Measurements from ENCODE around the gene GFAP. TPM values are rescaled to one million over a fixed set of nuclear protein-coding genes. Genes with fewer than 3 reads are reported as not detected.
A peak's percentile ranks its signal among the peaks of the same experiment; 100 is the strongest.

Gene GFAP
- total RNA-seq, 4 donors from 2014 or later = not detected

GRCh38 chr17:44905006-44906000, 10.0 kb downstream of the GFAP start:
- 74 to 79% methylated on average over 7 to 8 of the region's 9 CpGs for WGBS, 2 donors
- no peaks in the 10 kb centered on the region for H3K27me3 ChIP-seq
- H3K9me3 ChIP-seq = no peaks in the 10 kb centered on the region
- no peak for TF ChIP-seq POLR2A (IDR thresholded peaks at IDR 0.05)
- no peak for TF ChIP-seq CTCF (IDR thresholded peaks at IDR 0.05)
- H3K27ac ChIP-seq = no peak overlapping the region
- peaks cover 4 to 13% (median 6%) of the 10 kb centered on the region in 3 donors for H3K4me1 ChIP-seq
- H3K4me3 ChIP-seq = no peak overlapping the region
- no peak for DNase-seq
- intact Hi-C loops (cut with DNase I) = no loop called here
- no peaks in the 10 kb centered on the region for H3K36me3 ChIP-seq

- no peak for TF ChIP-seq POLR2A (IDR thresholded peaks at IDR 0.05)
- TF ChIP-seq CTCF (IDR thresholded peaks at IDR 0.05) = no peak
- Histone ChIP-seq H3K36me3 (no peaks in the 10 kb centered on the region), H3K27ac (no peak overlapping the region), H3K4me1 (peaks cover 10 to 21% (median 12%) of the 10 kb centered on the region in 3 donors), H3K4me3 (no peak overlapping the region), H3K9me3 (no peaks in the 10 kb centered on the region), H3K27me3 (no peaks in the 10 kb centered on the region)
- intact Hi-C loops (cut with DNase I) = no loop called here
- 82 to 95% methylated on average over 15 to 20 of the region's 35 CpGs for WGBS, 2 donors
- no peak for DNase-seq
Observed at GRCh38 chr17:44904001-44904984, 11.0 kb downstream of the GFAP start.

- WGBS, 2 donors = 63 to 75% methylated on average over 5 to 7 of the region's 8 CpGs
- Histone ChIP-seq H3K36me3 (no peaks in the 10 kb centered on the region), H3K27me3 (no peaks in the 10 kb centered on the region), H3K27ac (peak overlapping the region in 1 of 4 donors; percentile 16), H3K4me3 (no peak overlapping the region), H3K4me1 (peaks cover 14 to 28% (median 15%) of the 10 kb centered on the region in 3 donors), H3K9me3 (no peaks in the 10 kb centered on the region)
- intact Hi-C loops (cut with DNase I) = no loop called here
- no peak for TF ChIP-seq CTCF (IDR thresholded peaks at IDR 0.05)
- no peak for TF ChIP-seq POLR2A (IDR thresholded peaks at IDR 0.05)
- DNase-seq = no peak
Observed at GRCh38 chr17:44903012-44903685, 12.2 kb downstream of the GFAP start.

- intact Hi-C loops (cut with DNase I) = no loop called here
- no peak overlapping the region for H3K27ac ChIP-seq
- H3K4me1 ChIP-seq = peaks cover 20 to 37% (median 24%) of the 10 kb centered on the region in 3 donors
- H3K9me3 ChIP-seq = no peaks in the 10 kb centered on the region
- H3K4me3 ChIP-seq = no peak overlapping the region
- no peaks in the 10 kb centered on the region for H3K27me3 ChIP-seq
- no peaks in the 10 kb centered on the region for H3K36me3 ChIP-seq
- TF ChIP-seq POLR2A (IDR thresholded peaks at IDR 0.05) (no peak), CTCF (IDR thresholded peaks at IDR 0.05) (no peak)
- DNase-seq = no peak
- WGBS, 2 donors = 67 to 78% methylated on average over 1 to 5 of the region's 17 CpGs
Observed at GRCh38 chr17:44902135-44902760, 13.1 kb downstream of the GFAP start.
